NCI-H1092 (cell line): ENCODE results near the gene MICAL3.

Experiments
- DNase-seq: peaks from one replicate; lab custom pipeline; 2025; lab: John Stamatoyannopoulos, UW

Gene MICAL3

GRCh38 chr22:17972385-17973191 lies 51.8 kb downstream of the MICAL3 start:
- DNase-seq, result no peak

- DNase-seq, result no peak
Measured at GRCh38 chr22:17971711-17972110, 52.6 kb downstream of the MICAL3 start.

DNA sequence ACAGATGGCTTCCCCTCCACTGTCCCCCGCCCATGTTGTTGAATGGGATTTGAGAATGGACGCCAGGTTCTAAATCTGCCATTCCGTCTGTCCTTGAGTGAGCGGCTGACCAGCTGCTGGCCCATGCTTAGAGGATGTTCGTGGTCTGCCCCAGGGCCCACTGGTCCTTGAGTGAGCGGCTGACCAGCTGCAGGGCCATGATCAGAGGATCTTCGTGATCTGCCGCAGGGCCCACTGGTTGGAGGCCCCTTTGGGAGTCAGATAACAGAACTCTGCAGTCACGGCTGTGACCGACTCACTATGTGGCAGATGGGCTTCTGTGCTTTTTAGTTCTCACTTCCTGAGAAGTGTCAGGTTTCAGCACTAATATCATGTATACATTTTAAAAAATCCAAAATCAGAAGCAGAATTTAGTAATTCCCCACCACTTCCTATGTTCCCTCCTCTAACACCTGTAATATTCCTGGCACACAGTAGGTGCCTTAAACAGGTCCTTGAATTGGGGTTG lies 54.1 kb downstream of the MICAL3 start:
- no peak for DNase-seq

- no peak for DNase-seq
Measured at GRCh38 chr22:17969701-17970113, 54.7 kb downstream of the MICAL3 start.

GRCh38 chr22:17968126-17968525 lies 56.2 kb downstream of the MICAL3 start:
- DNase-seq, result no peak

DNA sequence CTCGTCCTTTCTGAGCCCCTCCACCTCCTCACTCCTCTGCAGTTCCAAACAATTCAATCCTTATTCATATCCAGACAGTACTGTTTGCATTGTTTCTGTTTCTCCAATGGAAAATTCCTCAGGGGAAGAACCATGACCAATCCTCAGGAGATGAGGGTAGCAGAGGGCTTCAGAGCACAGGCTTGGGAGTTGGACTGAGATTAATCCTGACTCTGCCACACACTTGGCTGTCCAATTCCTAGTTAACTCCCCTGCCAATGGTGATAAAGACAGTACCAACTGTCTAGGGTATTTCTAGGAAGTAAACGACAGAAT lies 58.0 kb downstream of the MICAL3 start:
- no peak for DNase-seq

GRCh38 chr22:17965538-17966402 lies 58.6 kb downstream of the MICAL3 start:
- no peak for DNase-seq

GRCh38 chr22:17964643-17965042 lies 59.7 kb downstream of the MICAL3 start:
- no peak for DNase-seq

DNA sequence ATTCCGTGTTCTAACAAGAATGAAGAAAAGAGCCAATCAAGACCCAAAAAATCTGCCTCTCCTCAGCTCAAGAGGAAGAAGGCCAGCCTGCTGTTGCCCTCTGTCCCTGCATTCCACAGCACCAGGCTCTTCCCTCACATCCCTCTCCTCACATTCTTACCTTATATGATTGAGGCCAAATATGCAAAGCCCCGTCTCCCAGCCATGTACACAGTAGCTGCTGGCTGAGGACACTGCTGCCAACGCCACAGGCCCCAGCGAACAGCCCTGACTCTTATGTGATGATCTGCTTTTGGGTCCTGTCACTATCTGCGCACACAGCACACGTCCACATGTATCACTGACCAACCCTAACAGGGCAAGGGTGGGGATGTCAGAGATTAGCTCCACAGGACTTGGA lies 60.2 kb downstream of the MICAL3 start:
- DNase-seq, result no peak

- DNase-seq, result no peak
Measured at GRCh38 chr22:17963015-17963414, 61.3 kb downstream of the MICAL3 start.

GRCh38 chr22:17962168-17962567 lies 62.2 kb downstream of the MICAL3 start:
- DNase-seq, result no peak

DNA sequence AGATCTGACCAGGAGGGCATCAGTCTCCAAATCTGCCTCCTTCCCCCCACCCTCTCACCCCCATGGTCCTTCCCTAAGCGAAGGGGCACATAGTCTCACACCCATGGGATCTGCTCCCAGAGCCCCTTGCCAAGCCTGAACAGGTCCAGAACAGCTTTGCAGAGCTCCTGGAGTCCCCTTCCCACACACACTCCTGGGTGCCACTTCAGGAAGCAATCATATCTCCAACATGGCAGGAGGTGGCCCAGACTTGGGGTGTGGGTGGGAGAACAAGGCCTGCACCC lies 63.0 kb downstream of the MICAL3 start:
- DNase-seq, result no peak

DNA sequence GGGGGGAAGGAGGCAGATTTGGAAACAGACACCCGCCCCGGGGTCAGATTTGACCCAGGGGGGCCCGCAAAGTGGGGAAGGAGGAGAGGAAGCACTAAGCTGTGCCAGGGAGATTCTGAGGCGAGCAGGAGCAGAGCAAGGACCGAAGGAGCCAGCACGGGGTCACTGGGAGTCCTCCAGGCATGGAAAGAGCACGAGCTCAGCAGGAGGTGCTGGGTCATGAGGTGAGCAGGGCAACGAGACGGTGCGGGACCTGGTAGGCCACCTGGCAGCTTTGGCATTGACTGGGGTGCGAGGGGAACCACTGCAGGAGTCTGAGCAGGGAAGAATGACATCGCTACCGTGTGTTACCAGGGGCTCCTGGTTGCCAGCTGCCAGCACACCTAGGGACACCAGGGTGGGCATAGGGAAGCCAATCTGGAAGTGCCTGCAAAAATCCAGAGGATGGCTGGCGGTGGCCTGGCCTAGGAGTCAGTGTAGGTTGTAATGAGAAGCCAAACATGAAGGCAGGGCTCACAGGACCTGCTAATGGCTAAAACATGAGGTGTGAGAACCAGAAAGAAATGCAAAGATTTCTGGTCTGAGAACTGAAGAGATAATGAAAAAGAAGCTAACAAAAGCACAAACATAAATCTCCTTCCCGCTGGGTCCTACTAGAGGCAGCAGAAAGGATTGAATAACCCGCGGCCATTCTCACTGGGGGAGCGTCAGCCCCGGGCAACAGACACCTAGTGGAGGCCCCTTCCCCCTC lies 63.5 kb downstream of the MICAL3 start:
- DNase-seq, result no peak

- no peak for DNase-seq
Measured at GRCh38 chr22:17960011-17960410, 64.3 kb downstream of the MICAL3 start.

DNA sequence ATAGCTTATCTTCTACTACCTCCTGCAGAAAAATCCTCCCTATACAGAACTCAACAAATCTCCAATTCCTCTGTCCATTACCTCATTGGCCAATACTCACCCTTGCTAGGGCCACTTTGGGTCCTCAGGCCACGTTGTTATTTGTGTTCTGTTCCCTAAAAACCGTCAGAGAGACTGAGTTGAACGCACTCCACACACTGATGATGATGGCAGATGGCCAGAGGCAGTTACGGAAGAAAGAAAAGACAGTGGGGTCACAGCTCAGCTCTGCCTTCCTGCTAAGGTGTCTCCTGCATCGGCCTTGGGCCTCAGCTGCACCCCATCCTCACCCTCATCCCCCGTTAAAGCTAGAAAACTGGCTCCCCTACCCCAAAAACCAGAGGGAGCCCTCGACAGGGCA lies 66.2 kb downstream of the MICAL3 start:
- DNase-seq, result no peak

DNA sequence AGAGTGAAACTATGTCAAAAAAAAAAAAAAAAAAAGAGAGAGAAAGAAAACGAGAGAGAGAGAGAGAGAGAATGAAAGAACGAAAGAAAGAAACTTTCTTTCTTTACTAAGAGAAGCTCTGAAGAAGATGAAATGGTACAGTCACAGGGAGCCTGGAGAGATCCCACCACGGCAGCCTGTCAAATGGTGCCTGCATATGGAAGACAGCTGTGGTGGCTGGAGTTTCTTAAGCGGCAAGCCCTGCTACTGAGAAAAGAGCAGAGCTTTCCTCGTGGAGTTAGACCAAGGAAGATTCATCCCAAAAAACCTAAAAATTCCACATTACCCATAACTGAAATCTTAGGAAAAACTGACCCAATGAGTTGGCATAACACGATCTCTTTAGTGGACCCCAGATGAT lies 66.7 kb downstream of the MICAL3 start:
- no peak for DNase-seq

DNA sequence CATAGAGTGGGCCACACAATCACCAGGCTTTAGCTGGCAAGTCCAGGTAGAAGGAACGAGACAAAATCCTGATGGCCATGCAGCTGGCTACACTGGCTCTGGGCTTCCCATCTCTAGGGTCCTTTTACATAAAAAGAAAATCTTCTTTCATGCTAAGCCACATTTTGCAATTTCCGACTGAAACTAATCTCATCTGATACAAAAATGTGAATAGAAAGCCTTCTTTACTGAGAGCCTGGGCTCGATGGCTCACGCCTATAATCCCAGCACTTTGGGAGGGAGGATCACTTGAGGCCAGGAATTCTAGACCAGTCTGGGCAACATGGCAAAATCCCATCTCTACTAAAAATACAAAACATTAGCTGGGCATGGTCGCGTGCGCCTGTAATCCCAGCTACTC lies 67.2 kb downstream of the MICAL3 start:
- DNase-seq, result no peak

DNA sequence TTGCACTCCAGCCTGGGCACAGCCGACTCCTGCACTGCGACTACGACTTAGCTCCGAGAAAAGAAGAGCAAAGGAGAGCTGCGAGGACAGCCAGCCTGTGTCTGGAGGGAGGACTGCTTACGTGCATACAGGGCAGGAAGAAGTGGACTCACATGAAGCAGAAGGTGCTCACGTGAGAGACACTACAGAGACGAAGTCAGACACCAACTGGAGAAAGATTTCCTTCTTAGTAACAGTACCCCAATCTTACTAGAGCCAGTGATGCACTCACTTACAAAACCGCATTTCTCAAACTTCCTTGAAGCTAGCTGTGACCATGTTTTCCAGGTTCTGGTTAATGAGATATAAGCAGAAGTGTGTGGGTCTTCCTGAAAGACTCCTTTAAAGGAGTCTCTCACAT lies 67.7 kb downstream of the MICAL3 start:
- DNase-seq, result no peak

DNA sequence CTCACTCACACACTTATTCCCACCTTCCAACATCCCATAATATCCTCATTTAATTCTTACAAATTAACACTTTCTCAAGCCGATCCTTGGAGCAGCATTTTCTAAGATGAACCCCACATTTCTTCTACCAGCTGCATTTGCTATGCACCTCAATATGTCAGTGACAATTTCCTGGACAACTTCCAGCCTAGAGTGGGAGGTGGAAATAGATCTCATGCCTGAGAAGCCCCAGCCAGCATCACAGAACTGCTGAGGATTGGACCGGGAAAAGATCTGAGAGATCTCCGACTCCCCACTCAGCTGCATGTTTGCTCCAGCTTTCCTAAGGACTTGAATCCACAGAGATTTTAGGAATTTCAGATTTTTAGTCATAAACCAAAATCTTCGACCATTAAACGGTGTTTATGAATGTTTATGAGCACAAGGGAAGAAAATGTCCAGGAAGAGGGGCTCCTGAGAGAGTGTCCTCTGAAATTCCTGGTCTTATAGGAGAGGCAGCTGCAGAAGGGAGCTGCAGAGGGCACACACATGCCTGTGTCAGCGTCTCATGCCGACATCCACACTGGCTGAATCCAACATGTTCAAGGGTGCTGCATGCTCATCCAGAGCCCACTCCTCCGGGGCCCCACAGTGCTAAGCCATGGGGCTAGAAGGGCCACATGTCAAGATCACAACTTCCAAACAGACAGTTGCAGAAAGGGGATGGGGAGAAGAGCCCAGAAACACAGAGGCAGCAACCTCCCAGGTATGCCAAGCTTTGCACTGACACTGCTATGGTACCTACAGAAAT lies 68.6 kb downstream of the MICAL3 start:
- DNase-seq, result no peak

- DNase-seq, result no peak
Measured at GRCh38 chr22:17954860-17955587, 69.3 kb downstream of the MICAL3 start.

DNA sequence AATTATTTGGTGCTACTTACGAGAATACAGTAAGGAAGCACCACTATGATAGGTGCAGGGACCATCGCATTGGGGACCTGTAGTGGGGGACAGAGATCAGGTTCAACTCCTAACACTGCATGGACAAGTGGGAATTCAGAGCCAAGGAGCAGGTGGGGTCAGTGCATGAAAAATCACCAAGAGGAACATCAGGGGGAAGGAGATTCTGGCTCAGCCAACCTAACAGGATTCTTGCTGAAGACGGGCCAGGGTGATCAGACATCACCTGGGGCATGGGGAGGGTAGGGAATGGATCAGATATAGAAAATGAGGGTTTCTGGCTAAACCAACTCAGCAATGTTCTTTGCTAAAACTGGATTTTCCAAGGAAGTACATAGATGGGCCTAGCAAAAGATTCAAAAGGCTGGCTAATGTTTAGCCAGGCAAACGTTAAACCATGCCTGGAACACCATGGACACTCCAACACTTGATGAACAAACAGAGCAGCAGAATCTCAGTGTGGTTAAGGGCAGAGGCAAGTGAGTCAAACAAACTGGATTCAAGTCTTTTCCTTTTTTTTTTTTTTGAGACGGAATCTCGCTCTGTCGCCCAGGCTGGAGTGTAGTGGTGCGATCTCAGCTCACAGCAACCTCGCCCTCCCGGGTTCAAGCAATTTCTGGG lies 70.0 kb downstream of the MICAL3 start:
- DNase-seq, result no peak
